Coronary artery (tissue), 2 donors: ENCODE results near the gene RUFY4.

Experiments used
- DNase-seq: peaks from one replicate; pipeline ENCODE4 v3.0.0-alpha.2; 2017; ENCODE audit warnings: low spot score
- H3K27ac ChIP-seq, 2 donors: fragments of 200-600 bp; sonication (generic); one replicate each; pipeline ENCODE4 v1.5.1; 2016 to 2019
- H3K4me3 ChIP-seq: fragments of 200-600 bp; sonication (generic); 2 replicates; pipeline ENCODE4 v1.5.1; 2016; ENCODE audit warnings: mild to moderate bottlenecking, moderate library complexity
- CTCF ChIP-seq: fragments of 200-600 bp; sonication (generic); IDR thresholded peaks from one replicate; pipeline ENCODE4 v1.5.1; 2019; ENCODE audit warnings: antibody characterized with exemption

Gene RUFY4

GRCh38 chr2:218130377-218130776, 61.3 kb downstream of the RUFY4 start:
- no peak for DNase-seq
- H3K27ac ChIP-seq = no peak overlapping the region
- H3K4me3 ChIP-seq = no peak overlapping the region
- TF ChIP-seq CTCF = no peak

GRCh38 chr2:218130822-218131221, 61.8 kb downstream of the RUFY4 start:
- no peak overlapping the region for H3K4me3 ChIP-seq
- no peak overlapping the region for H3K27ac ChIP-seq
- DNase-seq = no peak
- TF ChIP-seq CTCF = no peak

- no peak for DNase-seq
- Histone ChIP-seq H3K4me3 (no peak overlapping the region), H3K27ac (no peak overlapping the region)
- TF ChIP-seq CTCF = no peak
Observed at GRCh38 chr2:218137514-218137913, 68.5 kb downstream of the RUFY4 start.

- no peak overlapping the region for H3K4me3 ChIP-seq
- no peak for TF ChIP-seq CTCF
Observed at GRCh38 chr2:218138047-218138446, 69.0 kb downstream of the RUFY4 start.

More at GRCh38 chr2:218138047-218138446, 69.0 kb downstream of the RUFY4 start:
- DNase-seq = no peak
- no peak overlapping the region for H3K27ac ChIP-seq
